CD4-positive, alpha-beta T cell treated with Interleukin-21 for 1 hour (primary cell): ENCODE measurements around the gene LONP2.
"Not testable (repeated sequence)": the region's sequence is repeated elsewhere in the genome, so short reads cannot be mapped to it uniquely, and the experiment has no call there.

ENCODE experiments used
- DNase-seq: peaks from one replicate; pipeline ENCODE4 v3.0.0-alpha.2; 2020

The LONP2 gene

DNA sequence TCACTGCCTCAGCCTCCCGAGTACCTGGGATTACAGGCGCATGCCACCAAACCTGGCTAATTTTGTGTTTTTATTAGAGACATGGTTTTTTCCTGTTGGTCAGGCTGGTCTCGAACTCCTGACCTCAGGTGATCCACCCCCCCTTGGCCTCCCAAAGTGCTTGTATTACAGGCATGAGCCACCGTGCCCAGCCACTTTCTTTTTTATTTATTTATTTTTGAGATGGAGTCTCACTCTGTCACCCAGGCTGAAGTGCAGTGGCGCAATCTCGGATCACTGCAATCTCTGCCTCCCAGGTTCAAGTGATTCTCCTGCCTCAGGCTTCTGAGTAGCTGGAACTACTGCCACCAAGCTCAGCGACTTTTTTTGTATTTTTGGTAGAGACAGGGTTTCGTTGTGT lies 158.4 kb downstream of the LONP2 start:
- DNase-seq, result not testable (repeated sequence)

GRCh38 chr16:48405153-48405552 lies 161.1 kb downstream of the LONP2 start:
- DNase-seq, result no peak

GRCh38 chr16:48405907-48406306 lies 161.8 kb downstream of the LONP2 start:
- DNase-seq, result no peak
